ENCODE data around the gene DNAJB11. TPM values are rescaled to one million over a fixed set of nuclear protein-coding genes. Genes with fewer than 3 reads are reported as not detected.
"Not testable (repeated sequence)": the region's sequence is repeated elsewhere in the genome, so short reads cannot be mapped to it uniquely, and the experiment has no call there.

Gene DNAJB11
- total RNA-seq, 1 donor from 2014 or later, result 19.7 TPM

DNA sequence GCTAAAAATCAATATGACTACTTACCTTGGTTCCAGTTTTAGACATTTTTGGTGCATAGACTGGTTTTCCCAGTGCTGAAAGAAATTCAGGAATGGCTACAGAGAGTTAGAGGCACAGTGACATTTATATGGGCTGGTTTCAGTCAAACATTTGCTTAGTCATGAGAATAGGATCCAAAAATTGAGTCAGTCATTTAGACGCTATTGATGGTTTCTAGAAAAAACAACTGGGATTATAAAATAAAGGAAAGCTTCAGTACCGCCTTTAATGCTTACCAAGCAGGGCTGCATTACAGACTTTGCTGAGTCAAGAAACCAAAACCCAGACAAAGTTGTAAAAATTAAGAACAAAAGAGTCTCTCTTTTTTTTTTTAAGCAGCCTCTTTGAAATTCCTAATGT is 26.2 kb upstream of the DNAJB11 start, which contains the start of gene CRYGS:
TSS of gene CRYGS (minus strand) at position 100 of the 400 bp plus-strand sequence. CDS start at position 46, 54 bp downstream.
- intact Hi-C loops (cut with DNase I), result loop anchor here (5.0 kb wide), 1 partner anchor 562 kb away; no protein-coding TSS in a partner anchor
- DNase-seq, result no peak
- ATAC-seq (ENCODE audit: poor library complexity), result no peak

- no peak for DNase-seq
- intact Hi-C loops (cut with DNase I), result no loop called here
- no peak for ATAC-seq (ENCODE audit: poor library complexity)
Observed at GRCh38 chr3:186549497-186549896, 21.0 kb upstream of the DNAJB11 start.

GRCh38 chr3:186551387-186551786 is 19.1 kb upstream of the DNAJB11 start:
- ATAC-seq (ENCODE audit: poor library complexity) (no peak), DNase-seq (no peak)
- intact Hi-C loops (cut with DNase I), result no loop called here

GRCh38 chr3:186552408-186553031 is 18.0 kb upstream of the DNAJB11 start:
- DNase-seq (no peak), ATAC-seq (ENCODE audit: poor library complexity) (no peak)
- intact Hi-C loops (cut with DNase I), result no loop called here

GRCh38 chr3:186564586-186564985 is 5.9 kb upstream of the DNAJB11 start:
- intact Hi-C loops (cut with DNase I), result no loop called here
- no peak for DNase-seq

GRCh38 chr3:186566772-186567071 is 3.8 kb upstream of the DNAJB11 start:
- ATAC-seq (ENCODE audit: poor library complexity) (no peak), DNase-seq (no peak)
- intact Hi-C loops (cut with DNase I), result no loop called here

More at GRCh38 chr3:186564586-186564985, 5.9 kb upstream of the DNAJB11 start:
- ATAC-seq (ENCODE audit: poor library complexity), result no peak

GRCh38 chr3:186567072-186567921 is 3.2 kb upstream of the DNAJB11 start, which contains the start of gene TBCCD1:
TSS of gene TBCCD1 (minus strand) at chr3:186567339. CDS start at chr3:186564329, 3,010 bp downstream.
- ATAC-seq (ENCODE audit: poor library complexity), result peak; percentile 90
- intact Hi-C loops (cut with DNase I), result no loop called here
- DNase-seq, result peak; percentile 95

DNA sequence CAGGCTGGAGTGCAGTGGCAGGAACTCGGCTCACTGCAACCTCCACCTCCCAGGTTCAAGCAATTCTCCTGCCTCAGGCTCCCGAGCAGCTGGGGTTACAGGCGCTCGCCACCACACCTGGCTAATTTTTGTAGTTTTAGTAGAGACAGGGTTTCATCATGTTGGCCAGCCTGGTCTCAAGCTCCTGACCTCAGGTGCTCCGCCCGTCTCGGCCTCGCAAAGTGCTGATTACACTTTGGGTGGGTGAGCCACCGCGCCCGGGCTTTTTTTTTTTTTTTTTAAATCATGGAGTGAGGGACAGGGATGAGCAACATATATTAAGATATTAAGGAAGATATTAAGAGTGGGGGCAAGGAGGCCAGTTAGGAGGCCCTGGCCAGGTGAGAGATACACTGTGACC is 1.2 kb upstream of the DNAJB11 start:
- DNase-seq; ATAC-seq (ENCODE audit: poor library complexity); intact Hi-C loops (cut with DNase I): not testable (repeated sequence)

DNA sequence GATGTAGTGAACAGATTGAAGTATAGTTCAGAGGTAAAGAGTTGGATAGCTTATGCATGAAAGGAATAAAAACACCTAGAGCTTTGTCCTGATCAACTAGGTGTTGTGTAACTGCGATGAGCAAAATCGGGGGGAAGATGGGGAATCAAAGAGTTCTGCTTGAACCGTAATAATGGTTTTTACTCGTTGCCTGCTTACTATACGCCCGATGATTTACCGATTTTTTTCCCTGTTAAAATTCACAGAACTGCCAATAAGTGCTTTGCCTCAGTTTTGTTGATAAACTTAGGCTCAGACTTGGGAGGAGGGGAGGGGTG is 783 bp upstream of the DNAJB11 start:
- intact Hi-C loops (cut with DNase I), result no loop called here
- ATAC-seq (ENCODE audit: poor library complexity) (no peak), DNase-seq (no peak)

GRCh38 chr3:186570941-186571643 is 572 bp downstream of the DNAJB11 start:
- ATAC-seq (ENCODE audit: poor library complexity) (no peak), DNase-seq (no peak)
- intact Hi-C loops (cut with DNase I), result no loop called here

- ATAC-seq (ENCODE audit: poor library complexity) (no peak), DNase-seq (no peak)
- intact Hi-C loops (cut with DNase I), result no loop called here
Observed at GRCh38 chr3:186571644-186572013, 1.1 kb downstream of the DNAJB11 start.

GRCh38 chr3:186577521-186577920 is 7.0 kb downstream of the DNAJB11 start:
- no peak for DNase-seq
- intact Hi-C loops (cut with DNase I), result no loop called here
- no peak for ATAC-seq (ENCODE audit: poor library complexity)

- intact Hi-C loops (cut with DNase I), result no loop called here
- DNase-seq (no peak), ATAC-seq (ENCODE audit: poor library complexity) (no peak)
Observed at GRCh38 chr3:186580785-186581184, 10.3 kb downstream of the DNAJB11 start.

GRCh38 chr3:186582541-186582940 is 12.0 kb downstream of the DNAJB11 start:
- no peak for ATAC-seq (ENCODE audit: poor library complexity)

GRCh38 chr3:186583831-186584230 is 13.3 kb downstream of the DNAJB11 start:
- intact Hi-C loops (cut with DNase I), result no loop called here
- no peak for DNase-seq

More at GRCh38 chr3:186582541-186582940, 12.0 kb downstream of the DNAJB11 start:
- DNase-seq, result no peak
- intact Hi-C loops (cut with DNase I), result no loop called here

GRCh38 chr3:186586245-186586644 is 15.7 kb downstream of the DNAJB11 start:
- ATAC-seq (ENCODE audit: poor library complexity); DNase-seq; intact Hi-C loops (cut with DNase I): not testable (repeated sequence)

More at GRCh38 chr3:186583831-186584230, 13.3 kb downstream of the DNAJB11 start:
- no peak for ATAC-seq (ENCODE audit: poor library complexity)

- DNase-seq (no peak), ATAC-seq (ENCODE audit: poor library complexity) (no peak)
- intact Hi-C loops (cut with DNase I), result no loop called here
Observed at GRCh38 chr3:186587183-186587582, 16.7 kb downstream of the DNAJB11 start.

GRCh38 chr3:186588632-186589031 is 18.1 kb downstream of the DNAJB11 start:
- ATAC-seq (ENCODE audit: poor library complexity), result no peak
- intact Hi-C loops (cut with DNase I), result no loop called here
- DNase-seq, result no peak

GRCh38 chr3:186589121-186589520 is 18.6 kb downstream of the DNAJB11 start:
- ATAC-seq (ENCODE audit: poor library complexity) (no peak), DNase-seq (no peak)
- intact Hi-C loops (cut with DNase I), result no loop called here

Data from Right ventricle myocardium superior (tissue), 1 donor.